Thyroid gland (tissue), 4 donors: ENCODE measurements around the gene KHDC4. TPM values are rescaled to one million over a fixed set of nuclear protein-coding genes. Genes with fewer than 3 reads are reported as not detected.
A peak's percentile ranks its signal among the peaks of the same experiment; 100 is the strongest.

Source experiments
- DNase-seq, 2 donors: peaks; one replicate each; pipeline ENCODE4 v3.0.0-alpha.2; 2019
- H3K27ac ChIP-seq, 3 donors: fragments of 200-600 bp; sonication (generic); 1 replicate in 2 of 3; 2 replicates in 1 of 3; pipeline ENCODE4 v1.5.1; 2016 to 2019; ENCODE audit warnings: mild to moderate bottlenecking in 1 of 3, moderate library complexity in 1 of 3
- H3K27me3 ChIP-seq: fragments of 200-600 bp; sonication (generic); one replicate; pipeline ENCODE4 v1.5.1; 2019
- H3K36me3 ChIP-seq, 2 donors: fragments of 200-600 bp; sonication (generic); one replicate each; pipeline ENCODE4 v1.5.1; 2016 to 2019
- H3K4me1 ChIP-seq, 2 donors: fragments of 200-600 bp; sonication (generic); one replicate each; pipeline ENCODE4 v1.5.1; 2017 to 2019
- H3K4me3 ChIP-seq, 3 donors: fragments of 200-600 bp; sonication (generic); replicated peaks in 1 of 3; 1 replicate in 2 of 3; 2 replicates in 1 of 3; pipeline ENCODE4 v1.5.1; 2016; ENCODE audit warnings: mild to moderate bottlenecking in 1 of 3
- H3K9me3 ChIP-seq: fragments of 200-600 bp; sonication (generic); one replicate; pipeline ENCODE4 v1.5.1; 2017
- CTCF ChIP-seq, 6 experiments: fragments of 200-600 bp in 3 of 6; fragments of 450-650 bp in 3 of 6; sonication (generic) in 3 of 6; IDR thresholded peaks; one replicate each; pipeline ENCODE4 v1.5.1; 2016 to 2019; ENCODE audit warnings: antibody characterized with exemption in 6 of 6, mild to moderate bottlenecking in 2 of 6, inconsistent platforms in 1 of 6, moderate library complexity in 1 of 6
- POLR2A ChIP-seq, 2 donors: fragments of 450-650 bp; IDR thresholded peaks; one replicate each; pipeline ENCODE4 v1.6.1; 2017; ENCODE audit warnings: antibody characterized with exemption in 2 of 2, mild to moderate bottlenecking in 2 of 2, moderate library complexity in 1 of 2
- WGBS, 2 donors: methylation state at CpG; one replicate each; pipeline ENCODE4 v1.1.5; 2017; 5-methylcytosine and 5-hydroxymethylcytosine counted together
- intact Hi-C: fragments of 100-400 bp; cut with DNase I; formaldehyde crosslinking; loops from one replicate; pipeline ENCODE4 v1.15.1; 2023
- total RNA-seq, 4 donors: library from RNA; depleted of rRNA; stranded (reverse); fragments of >200 nt; gene quantifications; one replicate each; pipeline ENCODE4 v1.2.3, GENCODE V29; 2016

Gene KHDC4
- total RNA-seq, 4 donors from 2014 or later = 58.5 to 114 (median 60.6) TPM

- Histone ChIP-seq H3K4me3 (no peak overlapping the region), H3K27ac (peak overlapping the region; percentile 76 to 87 (median 86)), H3K4me1 (peaks cover 55 to 69% of the 10 kb centered on the region in 2 donors), H3K9me3 (no peaks in the 10 kb centered on the region), H3K27me3 (no peaks in the 10 kb centered on the region), H3K36me3 (peaks cover 0 to 4% of the 10 kb centered on the region in 2 donors)
- no peak for DNase-seq
- no peak for TF ChIP-seq CTCF (IDR thresholded peaks at IDR 0.05)
- TF ChIP-seq POLR2A (IDR thresholded peaks at IDR 0.05) = no peak
- 83 to 90% methylated on average over 20 to 23 of the region's 29 CpGs for WGBS, 2 donors
- intact Hi-C loops = loop anchor here (5.0 kb wide), 1 partner anchor 35 kb away; the partner anchor contains the start of gene ARHGEF2
Observed at GRCh38 chr1:155941845-155942531, 7.8 kb upstream of the KHDC4 start.

GRCh38 chr1:155940993-155941844, 7.0 kb upstream of the KHDC4 start, which contains the start of gene RXFP4:
Gene RXFP4, plus strand, starts transcription at chr1:155941638. Its CDS starts 72 bp downstream, at chr1:155941710.
- Histone ChIP-seq H3K27ac (peak within 1 kb of the TSS; percentile 76 to 87 (median 86)), H3K4me1 (peaks cover 53 to 66% of the 10 kb centered on the region in 2 donors), H3K9me3 (no peaks in the 10 kb centered on the region), H3K27me3 (no peaks in the 10 kb centered on the region), H3K4me3 (no peak within 1 kb of the TSS), H3K36me3 (no peaks in the 10 kb centered on the region)
- peak; percentile 46 to 55 for DNase-seq
- intact Hi-C loops = loop anchor here (5.0 kb wide), 1 partner anchor 36 kb away; the partner anchor contains the start of gene ARHGEF2
- 49 to 52% methylated on average over 11 of the region's 11 CpGs for WGBS, 2 donors
- TF ChIP-seq POLR2A (IDR thresholded peaks at IDR 0.05) (no peak), CTCF (IDR thresholded peaks at IDR 0.05) (no peak)

- H3K9me3 ChIP-seq = no peaks in the 10 kb centered on the region
- peaks cover 46 to 60% of the 10 kb centered on the region in 2 donors for H3K4me1 ChIP-seq
- H3K36me3 ChIP-seq = no peaks in the 10 kb centered on the region
- intact Hi-C loops = loop anchor here (5.0 kb wide), 1 partner anchor 37 kb away; the partner anchor contains the start of gene ARHGEF2
- no peak overlapping the region for H3K4me3 ChIP-seq
- 80 to 81% methylated on average over 4 of the region's 4 CpGs for WGBS, 2 donors
- peak; percentile 60 to 61 for DNase-seq
- TF ChIP-seq CTCF (IDR thresholded peaks at IDR 0.05) (no peak), POLR2A (IDR thresholded peaks at IDR 0.05) (no peak)
- peak overlapping the region; percentile 76 to 87 (median 86) for H3K27ac ChIP-seq
- no peaks in the 10 kb centered on the region for H3K27me3 ChIP-seq
Observed at GRCh38 chr1:155940482-155940992, 6.3 kb upstream of the KHDC4 start.

- H3K4me3 ChIP-seq = no peak overlapping the region
- H3K9me3 ChIP-seq = no peaks in the 10 kb centered on the region
- peak overlapping the region; percentile 54 to 87 (median 86) for H3K27ac ChIP-seq
- peaks cover 42 to 52% of the 10 kb centered on the region in 2 donors for H3K4me1 ChIP-seq
- no peak for TF ChIP-seq POLR2A (IDR thresholded peaks at IDR 0.05)
- peak; percentile 18 to 96 (median 82) for TF ChIP-seq CTCF (IDR thresholded peaks at IDR 0.05)
- 0% methylated on average over 1 of the region's 1 CpG for WGBS, 2 donors
- no peaks in the 10 kb centered on the region for H3K36me3 ChIP-seq
- DNase-seq = peak; percentile 39
- intact Hi-C loops = loop anchor here (10.0 kb wide), 1 partner anchor 117 kb away; the partner anchor contains the start of genes LAMTOR2 and UBQLN4
- H3K27me3 ChIP-seq = no peaks in the 10 kb centered on the region
Observed at GRCh38 chr1:155938220-155938627, 4.0 kb upstream of the KHDC4 start.
